ENCODE measurements around the gene ULBP3. TPM values are rescaled to one million over a fixed set of nuclear protein-coding genes. Genes with fewer than 3 reads are reported as not detected.
A peak's percentile ranks its signal among the peaks of the same experiment; 100 is the strongest.
"Not testable (repeated sequence)": the region's sequence is repeated elsewhere in the genome, so short reads cannot be mapped to it uniquely, and the experiment has no call there.

ULBP3 gene
- total RNA-seq, 1 donor: 16.4 TPM

DNA sequence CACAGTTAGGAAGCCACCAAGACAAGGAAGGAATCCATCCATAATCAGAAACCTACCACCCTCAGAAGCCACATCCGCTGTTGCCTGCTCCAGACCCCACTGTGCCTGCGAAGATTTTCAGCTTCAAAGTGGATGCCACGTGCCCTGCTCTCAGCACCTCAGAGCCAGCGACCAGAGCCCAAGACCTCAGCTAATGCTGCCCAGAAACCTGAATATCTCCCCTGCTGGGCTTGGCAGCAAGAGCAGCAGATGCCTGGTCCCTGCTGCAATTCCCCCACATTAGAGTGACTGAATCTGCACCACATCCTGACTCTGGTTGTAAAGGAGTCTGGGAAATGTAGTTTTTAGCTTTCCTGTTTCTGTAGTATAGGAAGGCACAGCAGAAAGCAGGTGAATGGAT, 10.7 kb upstream of the ULBP3 start:
- TF ChIP-seq, protein P1, sequence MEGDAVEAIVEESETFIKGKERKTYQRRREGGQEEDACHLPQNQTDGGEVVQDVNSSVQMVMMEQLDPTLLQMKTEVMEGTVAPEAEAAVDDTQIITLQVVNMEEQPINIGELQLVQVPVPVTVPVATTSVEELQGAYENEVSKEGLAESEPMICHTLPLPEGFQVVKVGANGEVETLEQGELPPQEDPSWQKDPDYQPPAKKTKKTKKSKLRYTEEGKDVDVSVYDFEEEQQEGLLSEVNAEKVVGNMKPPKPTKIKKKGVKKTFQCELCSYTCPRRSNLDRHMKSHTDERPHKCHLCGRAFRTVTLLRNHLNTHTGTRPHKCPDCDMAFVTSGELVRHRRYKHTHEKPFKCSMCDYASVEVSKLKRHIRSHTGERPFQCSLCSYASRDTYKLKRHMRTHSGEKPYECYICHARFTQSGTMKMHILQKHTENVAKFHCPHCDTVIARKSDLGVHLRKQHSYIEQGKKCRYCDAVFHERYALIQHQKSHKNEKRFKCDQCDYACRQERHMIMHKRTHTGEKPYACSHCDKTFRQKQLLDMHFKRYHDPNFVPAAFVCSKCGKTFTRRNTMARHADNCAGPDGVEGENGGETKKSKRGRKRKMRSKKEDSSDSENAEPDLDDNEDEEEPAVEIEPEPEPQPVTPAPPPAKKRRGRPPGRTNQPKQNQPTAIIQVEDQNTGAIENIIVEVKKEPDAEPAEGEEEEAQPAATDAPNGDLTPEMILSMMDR (IDR thresholded peaks at IDR 0.05; ENCODE audit: insufficient read depth, low read length): no peak
- no peak overlapping the region for H3K4me3 ChIP-seq (ENCODE audit: low read depth, low read length)
- no peak for DNase-seq (ENCODE audit: low read depth)

DNA sequence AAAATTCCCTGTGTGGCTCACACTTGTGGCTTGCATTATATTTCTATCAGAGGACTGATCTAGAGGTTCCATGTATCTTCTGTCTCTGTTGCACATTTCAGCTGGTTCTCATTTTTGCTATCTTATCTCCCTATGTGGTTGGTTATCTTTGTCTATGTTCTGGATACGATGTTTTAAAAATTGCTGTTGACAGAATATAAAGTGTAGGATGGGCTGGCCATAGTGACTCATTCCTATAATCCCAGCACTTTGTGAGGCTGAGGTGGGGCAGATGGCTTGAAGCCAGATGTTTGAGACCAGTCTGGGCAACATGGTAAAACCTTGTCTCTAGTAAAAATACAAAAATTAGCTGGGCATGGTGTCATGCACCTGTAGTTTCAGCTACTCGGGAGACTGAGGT, 9.9 kb upstream of the ULBP3 start:
- DNase-seq (ENCODE audit: low read depth): peak; percentile 72
- H3K4me3 ChIP-seq (ENCODE audit: low read depth, low read length): no peak overlapping the region
- TF ChIP-seq, protein P1 (IDR thresholded peaks at IDR 0.05; ENCODE audit: insufficient read depth, low read length): no peak

DNA sequence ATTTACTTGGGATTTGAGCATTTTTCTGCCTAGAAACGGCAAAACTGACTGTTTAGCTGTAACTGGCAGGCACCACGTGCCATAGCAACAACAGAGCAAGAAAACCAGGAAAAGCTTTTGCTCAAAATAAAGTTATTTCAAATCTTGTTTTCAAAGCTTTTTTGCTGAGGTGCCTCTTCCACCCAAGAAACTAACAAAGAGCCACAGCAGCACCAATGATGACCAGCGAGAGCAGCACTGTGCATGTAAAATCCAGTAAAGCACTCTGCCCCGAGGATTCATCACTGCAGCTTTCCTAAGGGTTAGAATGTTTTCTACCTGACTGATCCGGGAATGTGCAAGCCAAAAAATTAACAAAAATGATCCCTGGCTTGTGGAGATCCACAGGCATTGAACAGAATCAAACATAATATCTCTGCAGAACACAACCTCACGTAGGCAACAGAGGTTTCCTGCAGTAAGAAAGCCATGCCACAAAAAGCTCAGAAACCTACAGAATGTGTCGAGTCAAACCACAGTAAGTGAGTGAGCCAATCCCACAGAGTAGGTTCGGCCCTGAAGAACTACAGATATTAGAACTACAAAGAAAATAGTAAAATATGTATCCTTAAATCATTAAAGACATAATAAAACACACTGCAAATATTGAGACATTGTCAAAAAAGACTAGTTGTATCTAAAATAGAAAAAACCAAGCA, 7.4 kb upstream of the ULBP3 start:
- TF ChIP-seq, protein P1 (IDR thresholded peaks at IDR 0.05; ENCODE audit: insufficient read depth, low read length): peak; percentile 21
- no peak overlapping the region for H3K4me3 ChIP-seq (ENCODE audit: low read depth, low read length)
- no peak for DNase-seq (ENCODE audit: low read depth)

DNA sequence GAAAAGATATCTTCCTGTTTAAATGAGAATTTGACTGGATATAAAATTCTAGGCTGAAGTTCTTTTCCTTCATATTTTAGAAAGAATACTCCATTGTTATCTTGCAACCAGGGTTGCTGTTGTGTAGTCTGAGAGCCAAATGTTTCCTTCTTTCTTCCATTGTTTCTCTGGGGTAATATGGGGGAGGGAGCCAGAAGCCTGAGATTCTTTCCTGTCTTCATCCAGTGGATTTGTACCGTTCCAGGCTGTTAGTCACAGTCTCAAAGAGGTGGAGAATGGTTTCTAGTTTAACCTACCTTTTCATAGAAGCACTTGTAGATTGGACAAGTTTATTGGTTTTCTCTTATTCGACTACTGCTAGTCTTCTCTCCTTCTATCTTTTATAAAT, 6.1 kb upstream of the ULBP3 start:
- TF ChIP-seq, protein P1 (IDR thresholded peaks at IDR 0.05; ENCODE audit: insufficient read depth, low read length): no peak
- H3K4me3 ChIP-seq (ENCODE audit: low read depth, low read length): no peak overlapping the region

DNA sequence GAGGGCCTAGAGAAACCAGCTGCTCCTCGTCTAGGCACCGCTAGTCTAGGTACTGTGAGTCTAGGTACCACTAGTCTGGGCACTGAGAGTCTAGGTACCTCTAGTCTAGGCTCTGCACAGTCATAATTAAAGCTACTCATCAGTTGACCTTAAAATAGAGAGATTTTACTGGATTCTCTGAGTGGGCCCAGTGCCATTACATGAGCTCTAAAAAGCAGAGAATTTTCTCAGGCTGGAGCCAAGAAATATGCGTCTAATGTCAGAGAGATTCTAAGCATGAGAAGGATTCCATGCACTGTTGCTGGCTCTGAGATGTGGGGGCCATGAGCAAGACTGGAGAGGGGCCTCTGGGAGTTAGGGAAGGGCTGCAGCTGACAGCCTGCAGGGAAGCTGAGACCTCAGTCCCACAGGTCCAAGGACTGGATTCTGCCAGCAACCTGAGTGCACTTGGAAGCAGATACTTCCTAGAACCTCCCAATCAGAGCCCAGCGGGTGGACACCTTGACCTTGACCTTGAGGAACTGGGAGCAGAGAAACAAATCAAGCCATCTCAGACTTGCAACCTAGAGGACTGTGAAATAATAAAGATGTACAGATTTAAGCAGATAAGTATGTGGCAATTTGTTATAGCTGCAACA, 5.6 kb upstream of the ULBP3 start:
- H3K4me3 ChIP-seq (ENCODE audit: low read depth, low read length): not testable (repeated sequence)
- peak; percentile 12 for DNase-seq (ENCODE audit: low read depth)

More for the DNA sequence above, 6.1 kb upstream of the ULBP3 start:
- DNase-seq (ENCODE audit: low read depth): peak; percentile 58

DNA sequence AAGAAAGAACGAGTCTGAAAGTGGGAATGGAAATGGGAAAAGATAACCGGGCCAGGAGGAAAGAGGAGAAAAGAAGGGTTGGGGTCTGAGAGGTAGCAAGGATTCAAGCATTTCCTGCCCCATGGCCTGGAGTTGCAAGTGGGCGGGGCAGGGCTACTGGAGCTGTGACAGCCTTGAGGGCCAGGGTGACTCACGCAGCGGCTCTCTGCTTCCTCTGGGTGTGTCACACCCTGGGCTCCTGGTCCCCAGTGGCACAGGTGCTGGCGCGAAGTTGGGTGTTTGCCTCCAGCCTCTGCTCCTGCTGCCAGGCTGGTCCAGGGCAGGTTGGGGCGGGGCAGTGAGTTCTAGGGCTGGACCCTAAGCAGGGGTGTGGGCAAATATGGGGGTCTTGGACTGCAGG, 3.3 kb upstream of the ULBP3 start:
- no peak overlapping the region for H3K4me3 ChIP-seq (ENCODE audit: low read depth, low read length)
- DNase-seq (ENCODE audit: low read depth): peak; percentile 26
- TF ChIP-seq, protein P1 (IDR thresholded peaks at IDR 0.05; ENCODE audit: insufficient read depth, low read length): no peak

DNA sequence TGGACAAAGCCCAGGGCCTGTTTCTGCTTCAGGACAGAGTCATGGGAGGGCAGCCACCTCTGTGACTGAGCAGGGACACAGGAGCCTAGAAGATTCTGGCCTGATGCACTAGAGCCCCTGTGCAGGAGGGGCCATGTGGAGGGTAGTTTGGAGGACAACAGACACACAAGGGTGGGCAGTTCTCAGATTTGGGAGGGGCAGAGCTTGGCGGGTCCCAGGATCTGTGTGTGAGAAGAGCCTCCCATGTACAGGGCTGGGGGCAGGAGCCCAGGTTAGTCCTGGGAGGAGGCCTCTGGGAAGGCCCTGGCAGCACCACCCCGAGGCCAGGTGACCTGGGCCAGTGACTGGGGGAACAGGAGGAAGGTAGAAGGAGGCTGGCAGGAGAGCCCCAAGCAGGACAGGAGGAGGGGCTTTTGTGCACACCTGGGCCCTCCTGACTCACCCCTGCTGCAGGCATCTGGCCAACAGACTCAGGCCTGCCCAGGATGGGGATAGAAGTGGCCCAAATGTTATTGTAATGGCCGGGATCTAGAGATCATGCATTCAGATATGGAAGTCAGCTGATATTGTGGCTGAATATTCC, 1.4 kb upstream of the ULBP3 start:
- TF ChIP-seq, protein P1 (IDR thresholded peaks at IDR 0.05; ENCODE audit: insufficient read depth, low read length): no peak
- H3K4me3 ChIP-seq (ENCODE audit: low read depth, low read length): no peak overlapping the region
- no peak for DNase-seq (ENCODE audit: low read depth)

All from fibroblast of the aortic adventitia (primary cell).